ENCODE measurements around the gene MEMO1.
"Not testable (repeated sequence)": the region's sequence is repeated elsewhere in the genome, so short reads cannot be mapped to it uniquely, and the experiment has no call there.

Gene MEMO1

DNA sequence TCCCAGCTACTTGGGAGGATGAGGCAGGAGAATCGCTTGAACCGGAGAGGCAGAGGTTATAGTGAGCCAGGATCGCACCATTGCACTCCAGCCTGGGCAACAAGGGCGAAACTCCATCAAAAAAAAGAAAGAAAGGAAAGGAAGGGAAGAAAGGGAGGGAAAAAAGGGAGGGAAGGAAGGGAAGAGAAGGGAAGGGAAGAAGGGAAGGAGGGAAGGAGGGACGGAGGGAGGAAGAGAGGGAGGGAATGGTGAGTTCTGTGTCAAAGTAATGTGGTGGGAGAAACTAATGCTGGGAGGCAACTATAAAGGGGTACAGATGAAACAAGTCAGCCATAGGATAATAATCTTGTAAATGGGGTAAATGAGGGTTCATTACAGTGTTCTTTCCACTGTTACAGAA, 45.7 kb downstream of the MEMO1 start:
- H3K4me3 ChIP-seq (replicated peaks; ENCODE audit: low read depth, low read length): no peak overlapping the region
- TF ChIP-seq, protein P1, sequence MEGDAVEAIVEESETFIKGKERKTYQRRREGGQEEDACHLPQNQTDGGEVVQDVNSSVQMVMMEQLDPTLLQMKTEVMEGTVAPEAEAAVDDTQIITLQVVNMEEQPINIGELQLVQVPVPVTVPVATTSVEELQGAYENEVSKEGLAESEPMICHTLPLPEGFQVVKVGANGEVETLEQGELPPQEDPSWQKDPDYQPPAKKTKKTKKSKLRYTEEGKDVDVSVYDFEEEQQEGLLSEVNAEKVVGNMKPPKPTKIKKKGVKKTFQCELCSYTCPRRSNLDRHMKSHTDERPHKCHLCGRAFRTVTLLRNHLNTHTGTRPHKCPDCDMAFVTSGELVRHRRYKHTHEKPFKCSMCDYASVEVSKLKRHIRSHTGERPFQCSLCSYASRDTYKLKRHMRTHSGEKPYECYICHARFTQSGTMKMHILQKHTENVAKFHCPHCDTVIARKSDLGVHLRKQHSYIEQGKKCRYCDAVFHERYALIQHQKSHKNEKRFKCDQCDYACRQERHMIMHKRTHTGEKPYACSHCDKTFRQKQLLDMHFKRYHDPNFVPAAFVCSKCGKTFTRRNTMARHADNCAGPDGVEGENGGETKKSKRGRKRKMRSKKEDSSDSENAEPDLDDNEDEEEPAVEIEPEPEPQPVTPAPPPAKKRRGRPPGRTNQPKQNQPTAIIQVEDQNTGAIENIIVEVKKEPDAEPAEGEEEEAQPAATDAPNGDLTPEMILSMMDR (IDR thresholded peaks at IDR 0.05; ENCODE audit: low read length, missing control alignments): no peak
- DNase-seq (ENCODE audit: low read depth): no peak

DNA sequence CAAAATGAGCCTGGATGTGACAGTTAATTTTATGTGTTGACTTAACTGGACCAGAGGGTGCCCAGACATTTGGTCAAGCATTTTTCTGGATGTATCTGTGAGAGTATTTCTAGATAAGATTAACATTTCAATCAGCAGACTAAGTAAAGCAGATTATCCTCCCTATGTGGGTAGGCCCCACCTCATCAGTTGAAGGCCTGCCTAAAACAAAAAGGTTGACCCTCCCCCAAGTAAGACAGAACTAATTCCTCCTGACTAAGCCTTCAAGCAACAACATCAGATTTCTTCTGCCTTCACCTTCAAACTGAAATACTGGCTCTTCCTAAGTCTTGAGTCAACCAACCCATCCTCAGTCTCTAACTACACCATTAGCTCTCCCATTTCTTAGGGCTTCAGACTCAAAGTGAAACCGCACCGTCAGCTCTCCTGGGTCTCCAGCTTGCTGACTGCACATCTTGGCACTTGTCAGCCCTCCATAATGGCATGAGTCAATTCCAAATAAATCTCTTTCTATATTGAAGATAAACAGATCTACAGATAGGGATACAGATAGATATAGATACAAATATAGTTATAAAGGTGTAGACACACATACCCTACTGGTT, 47.9 kb downstream of the MEMO1 start:
- no peak overlapping the region for H3K4me3 ChIP-seq (replicated peaks; ENCODE audit: low read depth, low read length)
- no peak for DNase-seq (ENCODE audit: low read depth)
- TF ChIP-seq, protein P1 (IDR thresholded peaks at IDR 0.05; ENCODE audit: low read length, missing control alignments): no peak

DNA sequence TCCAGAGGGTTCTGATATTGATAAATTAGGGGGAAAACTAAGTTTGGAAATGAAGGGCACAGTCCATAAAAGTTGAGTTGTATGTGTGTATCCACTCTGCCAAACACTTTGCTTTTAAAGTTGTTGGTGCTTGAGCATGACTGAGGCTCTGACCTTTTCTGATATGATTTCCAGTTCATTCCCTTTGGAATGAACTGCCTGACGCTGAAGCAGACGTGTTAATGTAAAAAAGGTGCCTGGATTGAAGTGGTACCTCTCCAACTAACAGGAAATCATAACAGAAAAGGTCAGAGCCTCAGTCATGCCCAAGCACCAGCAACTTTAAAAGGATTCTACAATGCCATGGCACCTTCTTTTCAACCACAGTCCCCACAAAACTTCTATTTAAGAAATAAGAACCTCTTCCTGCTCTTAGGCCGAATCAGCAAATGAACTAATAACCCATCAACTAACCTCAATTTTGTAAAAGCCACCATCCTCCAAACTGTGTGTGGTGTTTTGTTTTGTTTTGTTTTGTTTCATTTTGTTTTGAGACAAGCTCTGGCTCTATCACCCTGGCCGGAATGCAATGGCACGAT, 52.6 kb downstream of the MEMO1 start:
- no peak for DNase-seq (ENCODE audit: low read depth)
- H3K4me3 ChIP-seq (replicated peaks; ENCODE audit: low read depth, low read length): no peak overlapping the region
- TF ChIP-seq, protein P1 (IDR thresholded peaks at IDR 0.05; ENCODE audit: low read length, missing control alignments): no peak

DNA sequence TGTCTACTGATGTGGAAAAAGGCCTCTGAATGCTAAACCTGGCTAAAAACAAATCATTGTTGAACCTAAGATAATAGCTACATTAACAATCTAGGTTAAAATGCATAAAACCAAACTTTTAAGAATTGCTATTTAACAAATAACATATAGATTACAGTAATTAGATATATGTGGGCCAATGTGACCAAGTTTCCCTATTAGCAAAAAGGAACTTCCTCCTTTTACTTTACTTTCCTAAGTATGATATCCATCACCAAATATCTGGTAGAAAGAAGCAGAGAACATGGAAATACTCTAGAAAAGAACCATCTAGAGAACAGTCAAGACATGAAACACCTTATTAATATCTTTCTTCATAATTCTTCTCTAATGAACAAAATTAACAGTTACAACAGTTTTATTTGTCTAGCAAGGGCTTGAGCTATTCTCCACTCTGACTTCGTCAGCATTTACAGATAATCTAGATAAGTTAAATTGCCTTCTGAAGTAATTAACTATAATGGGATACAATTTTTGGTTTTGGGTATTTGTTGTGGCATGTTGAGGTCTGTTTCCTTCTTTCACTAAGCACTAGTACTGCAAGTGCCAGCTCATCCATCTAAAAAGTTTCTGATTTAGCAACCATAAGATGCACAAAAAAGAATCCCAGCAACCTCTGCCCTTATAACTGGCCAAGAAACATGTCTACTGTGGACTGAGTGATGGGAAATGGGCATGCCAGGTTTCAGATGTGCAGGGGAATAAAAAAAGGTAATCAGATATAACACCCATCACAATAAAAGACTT, 53.3 kb downstream of the MEMO1 start:
- no peak overlapping the region for H3K4me3 ChIP-seq (replicated peaks; ENCODE audit: low read depth, low read length)
- TF ChIP-seq, protein P1 (IDR thresholded peaks at IDR 0.05; ENCODE audit: low read length, missing control alignments): no peak
- no peak for DNase-seq (ENCODE audit: low read depth)

DNA sequence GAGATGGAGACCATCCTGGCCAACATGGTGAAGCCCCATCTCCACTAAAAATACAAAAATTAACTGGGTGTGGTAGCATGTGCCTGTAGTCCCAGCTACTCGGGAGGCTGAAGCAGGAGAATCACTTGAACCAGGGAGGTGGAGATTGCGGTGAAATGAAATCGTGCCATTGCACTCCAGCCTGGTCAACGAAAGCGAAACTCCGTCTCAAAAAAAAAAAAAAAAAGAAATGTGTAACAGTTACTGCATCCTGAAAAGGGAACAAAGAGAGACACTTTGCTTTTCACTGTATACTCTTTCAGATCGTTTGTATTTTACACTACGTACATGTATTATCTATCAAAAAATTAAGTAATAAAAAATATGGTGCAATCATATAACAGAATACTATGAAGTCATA, 53.9 kb downstream of the MEMO1 start:
- not testable (repeated sequence) for H3K4me3 ChIP-seq (replicated peaks; ENCODE audit: low read depth, low read length); DNase-seq (ENCODE audit: low read depth)

DNA sequence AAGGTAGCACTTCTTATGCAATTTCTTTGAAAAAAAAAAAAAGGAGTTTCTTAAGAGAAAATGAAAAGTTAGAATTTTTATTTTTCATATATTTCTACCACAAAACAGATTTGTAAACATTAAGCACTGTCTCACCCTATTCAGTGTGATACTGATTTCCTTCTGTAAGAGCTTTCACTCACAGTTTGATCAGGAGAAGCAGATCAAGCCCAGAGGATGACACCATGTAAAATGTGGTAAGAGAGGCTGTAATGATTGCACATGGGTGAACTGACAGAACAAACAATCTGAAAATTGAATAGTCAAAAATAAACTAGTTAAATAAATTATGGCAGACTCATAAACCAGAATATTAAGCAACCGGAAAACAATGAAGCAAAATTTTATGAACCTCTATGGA, 54.5 kb downstream of the MEMO1 start:
- DNase-seq (ENCODE audit: low read depth): no peak
- no peak overlapping the region for H3K4me3 ChIP-seq (replicated peaks; ENCODE audit: low read depth, low read length)
- TF ChIP-seq, protein P1 (IDR thresholded peaks at IDR 0.05; ENCODE audit: low read length, missing control alignments): no peak

DNA sequence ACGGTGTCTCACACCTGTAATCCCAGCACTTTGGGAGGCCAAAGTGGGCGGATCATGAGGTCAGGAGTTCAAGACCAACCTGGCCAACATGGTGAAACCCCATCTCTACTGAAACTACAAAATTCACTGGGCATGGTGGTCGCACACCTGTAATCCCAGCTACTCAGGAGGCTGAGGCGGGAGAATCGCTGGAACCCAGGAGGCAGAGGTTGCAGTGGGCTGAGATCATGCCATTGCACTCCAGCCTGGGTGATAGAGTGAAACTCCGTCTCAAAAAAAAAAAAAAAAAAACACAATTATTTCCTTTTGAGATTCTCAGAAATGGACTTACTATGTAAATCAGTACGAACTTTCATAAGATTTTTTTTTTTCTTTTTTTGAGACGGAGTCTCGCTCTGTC, 57.7 kb downstream of the MEMO1 start:
- not testable (repeated sequence) for DNase-seq (ENCODE audit: low read depth)

More for the DNA sequence above, 57.7 kb downstream of the MEMO1 start:
- H3K4me3 ChIP-seq (replicated peaks; ENCODE audit: low read depth, low read length): not testable (repeated sequence)
